ENCODE results near the gene TSACC.

DNA sequence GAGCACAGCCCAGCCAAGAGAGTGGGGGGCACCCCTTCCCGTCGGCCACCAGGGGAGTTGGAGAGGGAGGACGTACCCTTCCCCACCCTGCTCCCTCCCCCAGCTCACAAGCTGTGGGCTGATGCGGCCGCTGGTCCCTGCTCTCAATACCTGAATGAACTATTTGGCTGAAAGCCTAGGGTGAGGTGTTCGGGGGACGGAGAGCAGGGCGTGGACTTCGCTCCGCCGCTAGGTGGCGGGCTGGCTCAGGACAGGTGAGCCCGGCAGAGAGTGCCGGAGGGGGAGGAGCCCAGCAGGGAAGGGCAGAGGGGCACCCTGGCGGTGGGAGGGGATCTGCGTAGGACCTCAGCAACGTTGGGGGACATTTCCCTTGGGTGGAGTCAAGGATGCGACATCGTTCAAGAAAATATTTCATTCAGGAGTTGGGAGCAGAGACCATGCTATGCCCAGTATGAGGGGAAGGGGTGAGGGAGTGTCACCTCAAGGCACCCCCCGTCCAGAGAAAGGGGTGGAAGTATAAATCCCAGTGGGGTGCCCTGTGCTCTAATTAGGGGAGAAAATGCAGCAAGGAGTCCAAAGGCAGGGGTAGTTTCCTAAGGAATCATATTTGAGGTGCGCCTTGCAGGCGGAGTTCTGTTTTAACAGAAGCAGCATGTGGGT, 18.7 kb downstream of the TSACC start:
- TF ChIP-seq, protein P1, sequence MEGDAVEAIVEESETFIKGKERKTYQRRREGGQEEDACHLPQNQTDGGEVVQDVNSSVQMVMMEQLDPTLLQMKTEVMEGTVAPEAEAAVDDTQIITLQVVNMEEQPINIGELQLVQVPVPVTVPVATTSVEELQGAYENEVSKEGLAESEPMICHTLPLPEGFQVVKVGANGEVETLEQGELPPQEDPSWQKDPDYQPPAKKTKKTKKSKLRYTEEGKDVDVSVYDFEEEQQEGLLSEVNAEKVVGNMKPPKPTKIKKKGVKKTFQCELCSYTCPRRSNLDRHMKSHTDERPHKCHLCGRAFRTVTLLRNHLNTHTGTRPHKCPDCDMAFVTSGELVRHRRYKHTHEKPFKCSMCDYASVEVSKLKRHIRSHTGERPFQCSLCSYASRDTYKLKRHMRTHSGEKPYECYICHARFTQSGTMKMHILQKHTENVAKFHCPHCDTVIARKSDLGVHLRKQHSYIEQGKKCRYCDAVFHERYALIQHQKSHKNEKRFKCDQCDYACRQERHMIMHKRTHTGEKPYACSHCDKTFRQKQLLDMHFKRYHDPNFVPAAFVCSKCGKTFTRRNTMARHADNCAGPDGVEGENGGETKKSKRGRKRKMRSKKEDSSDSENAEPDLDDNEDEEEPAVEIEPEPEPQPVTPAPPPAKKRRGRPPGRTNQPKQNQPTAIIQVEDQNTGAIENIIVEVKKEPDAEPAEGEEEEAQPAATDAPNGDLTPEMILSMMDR (IDR thresholded peaks at IDR 0.05) = peak; percentile 9 to 61 (median 46)
- no peak for TF ChIP-seq POLR2A (IDR thresholded peaks at IDR 0.05)
